Embryonic facial prominence (tissue), 1 donor: ENCODE data around the gene PRR35.

Experiments used
- DNase-seq: peaks from one replicate; pipeline ENCODE4 v3.0.0-alpha.2; 2016; ENCODE audit errors: extremely low spot score

Gene PRR35

DNA sequence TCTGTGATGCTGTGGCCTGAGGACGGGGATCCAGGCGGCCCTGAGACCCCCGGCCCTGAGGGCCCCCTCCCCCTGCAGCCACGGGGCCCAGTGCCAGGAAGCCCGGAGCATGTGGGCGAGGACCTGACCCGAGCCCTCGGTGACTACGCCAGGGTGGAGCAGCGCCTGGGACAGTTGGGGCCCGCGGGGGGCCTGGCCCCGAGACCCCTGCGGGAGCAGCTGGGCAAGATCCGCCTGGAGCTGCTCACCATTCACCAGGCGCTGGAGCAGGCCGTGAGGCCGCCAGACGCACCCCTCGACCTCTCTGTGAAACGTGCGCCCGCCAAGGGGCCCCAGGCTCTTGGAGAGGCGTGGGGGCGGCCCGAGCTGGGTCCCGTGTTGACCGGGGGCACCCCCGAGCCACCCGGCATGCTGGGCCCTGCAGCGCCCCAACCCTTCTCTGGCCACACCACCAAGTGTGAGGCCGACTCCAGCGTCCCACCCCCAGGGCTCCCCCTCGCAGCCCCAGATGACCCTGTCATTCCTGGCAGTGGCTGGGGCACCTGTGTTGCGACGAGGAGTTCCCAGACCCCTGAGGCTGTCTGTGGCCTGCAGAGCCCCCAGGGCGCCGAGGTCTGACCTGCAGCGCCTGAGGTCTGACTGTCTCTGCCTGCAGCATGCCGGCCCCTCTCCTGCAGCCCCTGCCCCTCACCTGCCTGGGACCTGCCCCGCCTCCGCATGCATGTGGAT is 4.7 kb downstream of the PRR35 start:
- no peak for DNase-seq

- no peak for DNase-seq
Observed at GRCh38 chr16:565419-566330, 5.5 kb downstream of the PRR35 start.

DNA sequence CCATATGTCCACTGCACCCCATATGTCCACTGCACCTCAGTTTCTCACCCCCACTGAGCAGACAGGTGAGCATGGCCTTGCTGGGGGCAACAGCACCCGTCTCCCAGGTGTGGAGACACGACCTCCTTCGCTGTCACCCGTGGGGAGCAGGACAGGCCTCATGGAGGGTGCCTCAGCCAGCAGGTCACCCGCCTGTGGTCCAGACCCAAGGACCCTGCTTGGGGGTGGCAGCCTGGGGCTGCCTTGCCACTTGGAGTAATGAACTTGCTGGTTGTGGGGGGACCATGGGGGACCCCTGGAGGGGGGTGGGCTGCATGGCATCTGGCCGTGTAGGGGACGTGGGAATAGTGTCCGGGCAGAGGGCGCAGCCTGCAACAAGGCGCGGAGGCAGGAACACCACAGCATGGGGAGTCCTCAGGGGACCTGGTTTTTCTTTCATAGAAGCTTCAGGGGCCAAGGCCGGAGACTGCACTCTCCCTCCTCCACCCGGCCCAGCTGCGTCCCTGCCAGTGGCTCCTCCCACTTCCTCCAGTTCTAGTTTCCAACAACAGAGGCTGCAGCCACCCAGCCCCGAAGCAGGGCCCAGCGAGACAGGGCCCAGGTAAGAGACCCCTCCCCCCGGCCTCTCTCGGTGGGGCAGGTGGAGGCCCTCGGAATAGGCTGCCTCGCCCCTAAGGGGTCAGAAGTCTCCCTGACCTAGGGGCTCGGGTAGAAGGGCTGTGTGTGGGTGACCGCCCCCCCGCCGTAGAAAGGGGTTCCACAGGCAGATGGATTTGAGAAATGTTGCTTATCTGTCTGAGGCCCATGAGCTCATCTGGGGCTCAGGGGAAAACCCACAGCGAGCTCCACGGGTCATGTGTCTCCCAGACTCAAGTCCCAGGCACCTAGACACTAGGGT is 6.5 kb downstream of the PRR35 start, which contains the start of gene NHLRC4:
Gene NHLRC4, plus strand, starts transcription at position 531 of the 898 bp plus-strand sequence. CDS start 1,043 bp downstream, outside the sequence.
- no peak for DNase-seq

DNA sequence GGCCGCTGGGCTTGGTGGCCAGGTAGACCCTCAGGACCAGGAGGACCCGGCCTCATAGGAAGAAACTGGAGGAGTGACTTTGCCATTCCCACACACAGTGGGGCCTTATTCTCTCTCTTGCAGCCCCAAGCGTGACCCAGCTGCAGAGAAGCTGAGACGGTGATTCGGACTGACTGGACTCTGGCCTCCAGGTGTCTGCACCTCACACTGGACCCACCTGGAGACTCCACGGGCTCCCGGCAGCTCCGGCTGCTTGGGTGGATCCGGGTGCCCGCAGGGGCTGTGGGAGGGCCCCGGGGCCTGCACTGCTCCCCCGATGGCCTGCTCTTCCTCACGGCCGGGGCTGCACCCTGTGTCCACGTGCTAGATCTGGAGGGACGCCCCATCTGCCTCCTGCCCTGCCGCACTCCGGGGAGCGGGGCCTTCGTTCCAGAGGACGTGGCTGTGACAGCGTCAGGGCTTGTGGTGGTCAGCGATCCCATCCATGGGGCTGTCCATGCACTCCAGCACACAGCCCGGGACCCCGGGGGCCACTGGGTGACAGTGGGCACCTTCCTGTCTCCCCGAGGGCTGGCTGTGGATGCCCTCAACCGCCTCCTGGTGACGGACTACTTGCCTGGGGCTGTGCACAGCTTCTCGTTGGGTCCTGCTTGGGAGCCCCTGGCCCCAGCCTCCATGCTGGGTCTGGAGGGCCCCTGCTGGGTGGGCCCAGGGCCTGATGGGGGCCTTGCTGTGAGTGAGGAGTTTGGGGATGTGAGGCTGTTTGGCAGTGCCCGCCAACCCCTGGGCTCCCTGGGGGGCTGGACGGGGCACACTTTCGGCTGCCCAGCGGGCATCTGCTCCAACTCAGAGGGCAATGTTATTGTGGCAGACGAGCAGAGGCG is 7.4 kb downstream of the PRR35 start:
- no peak for DNase-seq

DNA sequence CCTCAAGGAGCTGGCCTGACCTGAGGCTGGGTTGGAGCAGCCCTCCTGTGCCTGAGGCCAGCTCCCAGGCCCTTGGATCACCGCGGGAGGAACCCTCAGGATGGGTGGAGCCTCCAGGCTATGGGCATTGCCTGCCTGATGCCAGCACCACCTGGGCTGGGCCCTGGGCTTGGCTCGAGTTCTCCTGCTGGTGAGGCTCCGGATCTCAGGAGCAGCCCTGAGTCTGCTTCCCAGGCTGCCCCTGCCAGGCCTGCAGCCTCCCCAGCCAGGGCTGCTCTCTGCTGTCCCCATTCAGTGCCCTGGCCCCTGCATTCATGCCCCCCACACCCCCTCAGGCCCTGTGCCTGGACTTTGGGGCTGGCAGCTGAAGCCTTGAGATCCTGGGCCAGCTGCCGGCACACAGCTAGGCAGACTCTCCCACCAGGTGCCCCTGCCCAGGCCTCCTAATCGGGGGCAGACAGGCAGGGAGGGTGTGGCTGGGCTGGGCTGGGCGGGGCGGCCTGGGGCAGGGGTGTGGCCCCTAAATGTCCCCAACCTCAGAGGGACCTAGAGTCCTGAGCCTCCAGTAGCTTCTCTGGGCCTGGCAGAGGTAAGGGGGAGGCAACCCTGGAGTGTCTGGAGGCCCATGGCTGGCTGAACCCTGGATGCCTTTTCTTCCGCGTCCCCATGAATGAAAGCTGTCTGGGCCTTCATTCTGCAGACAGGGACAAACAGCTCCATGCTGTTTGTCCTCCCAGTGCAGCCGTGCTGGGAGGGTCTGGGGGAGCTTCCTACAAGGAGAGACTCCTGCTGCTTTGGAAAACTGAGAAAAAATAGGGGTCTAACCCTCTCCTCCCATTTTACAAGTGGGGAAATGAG is 8.4 kb downstream of the PRR35 start:
- no peak for DNase-seq

DNA sequence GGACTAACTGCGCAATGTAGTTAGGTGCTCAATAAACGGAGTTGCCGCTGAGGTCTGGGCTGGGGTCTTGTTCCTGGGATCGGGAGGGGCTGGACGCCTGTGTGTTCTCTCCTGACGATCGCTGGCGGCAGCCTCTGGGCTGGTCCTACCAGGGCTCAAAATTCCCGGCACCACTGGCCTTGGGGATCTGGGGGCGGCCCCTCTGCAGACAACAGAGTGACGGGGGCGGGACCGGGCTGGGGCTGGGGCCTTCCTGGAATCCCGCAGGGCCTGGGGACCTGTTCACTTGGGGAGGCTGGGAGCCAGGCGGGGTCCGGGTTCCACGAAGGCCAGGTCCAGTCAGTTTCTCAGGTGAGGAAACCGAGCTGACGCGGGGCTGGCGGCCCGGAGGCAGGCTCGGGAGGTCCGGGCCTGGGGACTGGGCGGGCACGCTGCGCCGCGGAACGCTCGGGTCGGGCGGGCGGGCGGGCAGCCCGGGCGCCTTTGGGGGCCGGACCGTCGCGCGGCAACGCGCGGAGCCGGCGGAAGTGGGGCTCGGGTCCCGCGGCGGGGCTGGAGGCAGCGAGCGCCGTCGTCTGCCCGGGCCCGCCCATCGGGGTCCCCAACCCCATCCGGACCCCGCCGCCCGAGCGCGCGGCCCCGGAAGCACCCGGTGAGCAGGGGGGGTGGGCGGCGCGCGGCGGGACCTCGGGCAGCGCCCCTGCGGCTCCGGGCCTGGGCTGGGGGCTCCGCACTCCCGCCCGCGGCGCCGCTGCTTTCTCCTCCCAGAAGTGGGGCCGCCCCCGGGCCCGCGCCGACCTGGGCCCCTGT is 9.5 kb downstream of the PRR35 start, which contains the start of gene PIGQ:
Gene PIGQ, plus strand, starts transcription at position 524 of the 810 bp plus-strand sequence. CDS start 4,107 bp downstream, outside the sequence.
- peak; percentile 36 for DNase-seq

GRCh38 chr16:572865-573650 is 12.9 kb downstream of the PRR35 start:
- no peak for DNase-seq

DNA sequence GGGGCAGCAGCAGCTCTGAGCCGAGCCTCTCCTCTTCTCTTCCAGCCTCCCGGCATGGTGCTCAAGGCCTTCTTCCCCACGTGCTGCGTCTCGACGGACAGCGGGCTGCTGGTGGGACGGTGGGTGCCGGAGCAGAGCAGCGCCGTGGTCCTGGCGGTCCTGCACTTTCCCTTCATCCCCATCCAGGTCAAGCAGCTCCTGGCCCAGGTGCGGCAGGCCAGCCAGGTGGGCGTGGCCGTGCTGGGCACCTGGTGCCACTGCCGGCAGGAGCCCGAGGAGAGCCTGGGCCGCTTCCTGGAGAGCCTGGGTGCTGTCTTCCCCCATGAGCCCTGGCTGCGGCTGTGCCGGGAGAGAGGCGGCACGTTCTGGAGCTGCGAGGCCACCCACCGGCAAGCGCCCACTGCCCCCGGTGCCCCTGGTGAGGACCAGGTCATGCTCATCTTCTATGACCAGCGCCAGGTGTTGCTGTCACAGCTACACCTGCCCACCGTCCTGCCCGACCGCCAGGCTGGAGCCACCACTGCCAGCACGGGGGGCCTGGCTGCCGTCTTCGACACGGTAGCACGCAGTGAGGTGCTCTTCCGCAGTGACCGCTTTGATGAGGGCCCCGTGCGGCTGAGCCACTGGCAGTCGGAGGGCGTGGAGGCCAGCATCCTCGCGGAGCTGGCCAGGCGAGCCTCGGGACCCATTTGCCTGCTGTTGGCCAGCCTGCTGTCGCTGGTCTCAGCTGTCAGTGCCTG is 14.0 kb downstream of the PRR35 start:
- no peak for DNase-seq

DNA sequence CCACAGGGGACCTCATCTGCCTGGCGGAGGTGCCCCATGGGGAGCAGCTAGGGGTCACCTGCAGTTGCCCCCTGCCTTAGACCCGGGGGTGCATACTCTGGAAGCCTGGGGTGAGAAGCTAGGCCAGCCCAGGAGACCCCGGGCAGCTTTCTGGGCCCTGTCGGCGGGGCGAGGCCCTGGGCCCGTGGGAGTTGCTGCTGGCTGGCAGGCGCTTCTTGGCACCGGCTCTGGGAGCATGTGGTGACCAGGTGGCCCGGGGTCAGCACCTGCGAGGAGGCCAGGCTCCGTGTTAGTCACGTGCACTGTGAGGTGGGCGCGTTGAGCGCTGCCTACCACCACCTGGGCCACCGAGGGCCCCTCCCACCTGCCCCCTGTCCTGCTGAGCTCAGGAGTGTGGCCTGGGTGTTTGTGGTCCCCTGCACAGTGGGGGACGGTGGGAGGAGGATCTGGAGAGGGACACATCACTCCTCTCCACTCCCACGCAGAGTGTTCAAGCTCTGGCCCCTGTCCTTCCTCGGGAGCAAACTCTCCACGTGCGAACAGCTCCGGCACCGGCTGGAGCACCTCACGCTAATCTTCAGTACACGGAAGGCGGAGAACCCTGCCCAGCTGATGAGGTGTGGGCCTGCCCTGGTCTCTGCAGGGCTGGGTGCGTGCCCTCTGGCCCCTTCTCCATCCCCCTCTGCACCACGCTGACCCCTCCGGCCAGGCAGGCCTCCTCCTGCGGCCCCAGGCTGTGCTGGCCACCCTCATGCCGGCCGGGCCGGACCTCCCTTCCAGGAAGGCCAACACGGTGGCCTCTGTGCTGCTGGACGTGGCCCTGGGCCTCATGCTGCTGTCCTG is 15.4 kb downstream of the PRR35 start:
- no peak for DNase-seq

DNA sequence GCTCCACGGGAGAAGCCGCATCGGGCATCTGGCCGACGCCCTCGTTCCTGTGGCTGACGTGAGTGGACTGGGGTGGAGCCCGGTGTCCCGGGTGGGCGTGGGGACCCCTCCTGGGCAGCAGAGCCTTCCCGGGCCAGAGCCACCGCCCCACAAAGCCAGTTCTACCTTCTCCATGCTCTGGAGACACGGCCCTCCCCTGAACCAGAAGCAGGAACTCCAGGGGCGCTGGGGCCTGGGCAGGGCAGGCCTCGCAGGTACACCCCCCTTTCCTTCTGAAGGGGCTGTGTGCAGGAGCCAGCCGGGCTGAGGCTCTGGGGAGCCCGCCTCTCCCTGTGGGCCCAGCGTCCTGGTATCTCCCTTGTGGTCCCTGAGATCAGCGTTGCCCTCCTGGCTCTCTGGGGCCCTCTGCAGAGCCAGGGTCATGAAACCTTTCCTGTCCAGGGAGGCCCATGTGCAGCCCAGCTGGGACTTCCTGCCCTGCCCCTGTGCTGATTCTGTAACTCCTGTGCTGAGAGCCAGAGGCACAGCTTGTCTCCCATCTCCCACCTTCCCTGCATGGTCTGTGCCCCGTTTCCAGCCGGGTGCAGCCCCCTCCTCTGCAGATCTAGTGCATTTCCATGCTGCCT is 16.1 kb downstream of the PRR35 start:
- no peak for DNase-seq

DNA sequence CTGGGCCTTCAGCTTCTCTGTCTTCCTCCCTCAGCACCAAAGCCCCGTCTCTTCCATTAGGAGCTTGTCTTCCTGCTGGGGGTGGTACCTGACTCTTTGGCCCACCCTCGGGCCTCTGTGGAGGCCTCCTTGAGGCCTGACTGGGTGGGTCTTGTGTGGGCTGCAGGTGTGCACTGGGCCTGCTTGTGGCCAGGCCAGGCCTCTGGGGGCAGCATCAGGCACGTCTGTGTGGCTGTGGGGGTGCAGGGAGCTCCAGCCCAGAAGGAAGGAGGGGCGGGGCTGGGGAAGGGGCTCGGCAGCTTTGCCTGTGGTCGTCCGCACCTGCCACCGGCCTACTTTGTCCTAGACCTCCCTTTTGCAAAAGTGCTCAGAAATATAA is 16.6 kb downstream of the PRR35 start:
- no peak for DNase-seq

DNA sequence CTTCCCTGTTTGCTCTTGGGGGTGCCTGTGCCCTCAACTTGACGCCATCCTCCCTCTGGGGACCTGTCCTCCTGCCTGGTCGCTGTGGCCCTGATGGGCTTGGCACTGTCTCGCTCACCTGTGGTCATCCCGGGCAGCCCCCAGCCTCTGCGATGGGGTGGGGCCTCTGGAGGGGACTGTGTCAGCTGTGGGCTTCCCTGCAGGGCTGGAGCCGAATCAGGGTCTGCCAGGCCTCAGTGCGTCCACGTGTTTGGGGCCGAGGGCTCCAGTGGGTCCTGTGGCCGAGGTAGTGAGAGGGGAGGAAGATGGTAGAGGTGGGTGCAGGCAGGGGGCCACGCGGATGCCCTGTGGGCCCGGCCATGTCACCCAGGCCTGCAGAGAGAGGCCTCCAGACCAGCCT is 17.6 kb downstream of the PRR35 start:
- no peak for DNase-seq

DNA sequence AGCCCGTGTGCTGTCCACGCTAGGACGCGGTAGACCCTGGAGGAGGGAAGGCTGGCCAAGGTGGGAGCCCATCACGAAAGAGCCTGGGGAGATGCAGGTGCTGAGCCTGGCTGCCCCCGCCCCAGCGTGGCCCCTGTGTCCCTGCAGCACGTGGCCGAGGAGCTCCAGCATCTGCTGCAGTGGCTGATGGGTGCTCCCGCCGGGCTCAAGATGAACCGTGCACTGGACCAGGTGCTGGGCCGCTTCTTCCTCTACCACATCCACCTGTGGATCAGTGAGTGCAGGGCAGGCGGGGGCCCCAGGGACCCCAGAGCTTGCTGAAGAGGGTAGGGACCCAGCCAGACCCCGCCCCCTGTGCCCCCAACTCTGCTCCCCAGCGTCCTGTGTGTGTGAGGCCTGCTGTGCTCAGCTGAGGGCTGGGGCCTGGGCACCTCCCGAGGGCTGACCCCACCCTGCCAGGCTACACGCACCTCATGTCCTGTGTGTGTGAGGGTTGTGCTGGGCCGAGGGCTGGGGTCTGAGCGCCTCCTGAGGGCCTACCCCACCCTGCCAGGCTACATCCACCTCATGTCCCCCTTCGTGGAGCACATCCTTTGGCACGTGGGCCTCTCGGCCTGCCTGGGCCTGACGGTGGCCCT is 18.2 kb downstream of the PRR35 start:
- no peak for DNase-seq

DNA sequence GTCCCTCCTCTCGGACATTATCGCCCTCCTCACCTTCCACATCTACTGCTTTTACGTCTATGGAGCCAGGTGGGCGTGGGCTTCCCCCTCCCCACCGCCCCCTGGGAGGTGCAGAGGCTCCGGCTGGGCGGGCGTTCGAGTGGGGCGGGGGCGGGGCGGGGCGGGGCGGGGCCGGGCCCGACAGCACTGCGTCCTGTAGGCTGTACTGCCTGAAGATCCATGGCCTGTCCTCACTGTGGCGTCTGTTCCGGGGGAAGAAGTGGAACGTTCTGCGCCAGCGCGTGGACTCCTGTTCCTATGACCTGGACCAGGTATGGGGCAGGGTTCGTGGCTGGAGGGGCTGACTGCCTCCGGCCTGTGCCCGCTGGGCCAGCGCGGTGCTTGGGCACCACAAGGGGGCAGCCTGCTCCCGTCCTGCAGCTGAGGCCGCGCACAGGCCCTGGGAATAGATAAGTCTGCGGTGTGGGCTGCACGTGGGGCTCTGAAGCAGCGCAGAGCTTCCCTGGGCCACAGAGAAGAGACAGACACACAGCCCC is 18.7 kb downstream of the PRR35 start:
- no peak for DNase-seq
